Left ventricle myocardium inferior (tissue), 1 donor: Measurements from ENCODE around the gene SDK2. TPM values are rescaled to one million over a fixed set of nuclear protein-coding genes. Genes with fewer than 3 reads are reported as not detected.

ENCODE experiments used
- DNase-seq: peaks from one replicate; pipeline ENCODE4 v3.0.0-alpha.2; 2020
- H3K27ac ChIP-seq: fragments of 200-600 bp; replicated peaks from 2 replicates; pipeline ENCODE4 v1.8.0; 2021
- H3K27me3 ChIP-seq: fragments of 200-600 bp; 2 replicates; pipeline ENCODE4 v1.8.0; 2021; ENCODE audit warnings: low read depth
- H3K36me3 ChIP-seq: fragments of 200-600 bp; 2 replicates; pipeline ENCODE4 v1.8.0; 2021
- H3K4me1 ChIP-seq: fragments of 200-600 bp; 2 replicates; pipeline ENCODE4 v1.8.0; 2021
- H3K4me3 ChIP-seq: fragments of 200-600 bp; 2 replicates; pipeline ENCODE4 v1.8.0; 2021; ENCODE audit warnings: mild to moderate bottlenecking, moderate library complexity
- H3K9me3 ChIP-seq: fragments of 200-600 bp; replicated peaks from 2 replicates; pipeline ENCODE4 v1.8.0; 2021
- CTCF ChIP-seq: fragments of 200-600 bp; IDR thresholded peaks from 2 replicates; pipeline ENCODE4 v1.8.0; 2021; ENCODE audit warnings: antibody characterized with exemption, mild to moderate bottlenecking, borderline replicate concordance
- intact Hi-C: fragments of 100-400 bp; cut with micrococcal nuclease; formaldehyde crosslinking; loops from one replicate; pipeline ENCODE4 v1.11.0; 2022
- total RNA-seq: library from RNA; stranded (reverse); fragmentation: NEBNext Ultra II Directional; extraction: Animal tissue kit (Norgen Biotek cat#: 25700); gene quantifications from one replicate; pipeline ENCODE4 v1.2.1, GENCODE V29; 2021
- donor health status: DM: no; HTN: yes; CAD: no; lungs with severe emphysema.

Gene SDK2
- total RNA-seq, 1 donor from 2014 or later = 2.2 TPM

DNA sequence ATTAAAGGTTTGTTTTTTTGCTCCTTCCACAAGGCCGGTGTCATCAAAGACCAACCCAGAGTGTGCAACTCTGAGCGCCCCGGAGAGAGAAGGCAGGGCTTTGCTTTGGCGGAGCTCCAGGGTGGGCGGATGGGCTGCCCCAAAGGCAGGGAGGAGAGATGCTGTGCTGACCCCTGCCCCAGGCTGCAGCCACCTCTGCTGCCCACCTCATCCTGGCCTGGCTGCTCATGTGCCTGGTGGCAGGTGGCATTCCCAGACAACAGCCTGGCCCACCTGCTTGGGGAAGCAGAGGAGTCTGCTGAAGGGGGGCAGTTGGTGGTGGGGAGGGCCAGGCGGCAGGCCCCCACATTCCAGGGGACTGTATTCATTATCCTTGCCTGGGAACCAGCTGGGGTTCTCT lies 122.1 kb downstream of the SDK2 start:
- intact Hi-C loops = no loop called here
- H3K27ac ChIP-seq = no peak overlapping the region
- no peaks in the 10 kb centered on the region for H3K9me3 ChIP-seq
- DNase-seq = no peak
- no peaks in the 10 kb centered on the region for H3K27me3 ChIP-seq
- no peaks in the 10 kb centered on the region for H3K36me3 ChIP-seq
- H3K4me1 ChIP-seq = no peaks in the 10 kb centered on the region
- no peak for TF ChIP-seq CTCF
- no peak overlapping the region for H3K4me3 ChIP-seq

DNA sequence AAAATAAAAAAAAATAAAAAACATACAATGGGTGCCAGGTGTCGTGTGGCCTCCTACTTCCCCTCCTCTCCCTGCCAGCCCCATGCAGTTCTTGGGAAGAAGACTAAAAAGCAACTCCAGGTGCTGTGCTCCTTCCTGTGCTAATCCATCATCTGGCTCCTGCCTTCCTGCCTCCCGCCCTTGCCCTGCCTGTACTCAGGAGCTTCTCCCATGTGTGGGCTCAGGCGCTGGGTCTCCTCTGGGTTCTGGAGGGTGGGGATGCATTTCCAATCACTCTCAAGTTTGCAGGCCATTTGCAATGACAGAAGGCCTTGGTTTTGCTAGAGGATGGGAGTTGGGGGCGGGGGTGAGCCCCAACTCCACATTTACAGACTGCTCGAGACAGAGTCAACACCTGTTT lies 122.9 kb downstream of the SDK2 start:
- Histone ChIP-seq H3K27ac (no peak overlapping the region), H3K36me3 (no peaks in the 10 kb centered on the region), H3K4me3 (no peak overlapping the region), H3K4me1 (no peaks in the 10 kb centered on the region), H3K9me3 (no peaks in the 10 kb centered on the region), H3K27me3 (no peaks in the 10 kb centered on the region)
- no peak for DNase-seq
- intact Hi-C loops = no loop called here
- TF ChIP-seq CTCF = no peak

GRCh38 chr17:73520369-73520761 lies 123.9 kb downstream of the SDK2 start:
- Histone ChIP-seq H3K4me1 (no peaks in the 10 kb centered on the region), H3K4me3 (no peak overlapping the region), H3K9me3 (no peaks in the 10 kb centered on the region), H3K27me3 (no peaks in the 10 kb centered on the region), H3K36me3 (no peaks in the 10 kb centered on the region), H3K27ac (no peak overlapping the region)
- no peak for DNase-seq
- intact Hi-C loops = no loop called here
- no peak for TF ChIP-seq CTCF

DNA sequence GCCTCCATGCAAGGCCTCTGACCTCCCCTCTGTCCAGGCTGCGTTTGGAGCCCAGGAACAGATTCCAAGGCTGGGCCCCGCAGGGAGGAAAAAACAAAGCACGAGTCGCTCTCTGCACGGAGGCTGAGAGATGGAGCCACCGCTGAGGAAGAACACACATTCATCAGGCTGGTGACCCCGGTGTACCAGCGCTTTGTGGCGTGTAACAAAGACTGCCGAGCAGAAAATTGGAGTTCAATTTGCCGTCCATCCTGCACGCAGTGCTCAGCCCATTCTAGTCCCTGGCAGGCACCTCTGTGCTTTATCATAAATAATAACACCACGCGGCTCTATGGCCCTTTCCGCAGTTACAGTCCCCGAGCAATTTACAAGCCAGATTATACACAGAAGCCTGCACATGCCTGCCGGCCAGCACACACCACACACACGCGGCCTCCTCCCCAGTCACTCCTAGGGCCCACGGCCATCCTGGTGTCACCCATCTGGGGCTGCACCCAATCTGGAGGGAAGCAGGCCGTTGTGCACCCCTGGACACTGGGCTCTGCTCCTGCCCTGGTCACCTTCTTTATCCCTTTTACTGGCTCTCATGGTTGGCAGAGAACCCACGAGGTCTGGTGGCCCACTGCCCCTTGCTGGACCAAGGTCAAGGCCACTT lies 124.4 kb downstream of the SDK2 start:
- intact Hi-C loops = no loop called here
- H3K4me3 ChIP-seq = no peak overlapping the region
- TF ChIP-seq CTCF = no peak
- no peak overlapping the region for H3K27ac ChIP-seq
- no peaks in the 10 kb centered on the region for H3K27me3 ChIP-seq
- no peaks in the 10 kb centered on the region for H3K36me3 ChIP-seq
- H3K4me1 ChIP-seq = no peaks in the 10 kb centered on the region
- no peaks in the 10 kb centered on the region for H3K9me3 ChIP-seq
- DNase-seq = no peak

- Histone ChIP-seq H3K27me3 (peaks cover 7% of the 10 kb centered on the region), H3K4me3 (no peak overlapping the region), H3K27ac (no peak overlapping the region), H3K4me1 (no peaks in the 10 kb centered on the region), H3K9me3 (no peaks in the 10 kb centered on the region), H3K36me3 (no peaks in the 10 kb centered on the region)
- intact Hi-C loops = no loop called here
- no peak for DNase-seq
- no peak for TF ChIP-seq CTCF
These were observed 125.2 kb downstream of the SDK2 start for GRCh38 chr17:73519011-73519410.
